PFSK-1 (cell line): Measurements from ENCODE around the gene GGT6.

ENCODE experiments used
- POLR2AphosphoS5 ChIP-seq: IDR thresholded peaks from 2 replicates; pipeline ENCODE4 v1.6.1; 2012; ENCODE audit warnings: low read depth, mild to moderate bottlenecking, control low read depth, low read length, moderate library complexity
- SIN3A ChIP-seq: IDR thresholded peaks from 2 replicates; pipeline ENCODE4 v1.6.1; 2012; ENCODE audit warnings: mild to moderate bottlenecking, low read length, moderate library complexity, borderline replicate concordance; ENCODE audit not compliant: insufficient read depth
- TAF1 ChIP-seq: IDR thresholded peaks from 2 replicates; pipeline ENCODE4 v1.6.1; 2012; ENCODE audit warnings: low read length, control low read depth, borderline replicate concordance; ENCODE audit not compliant: insufficient read depth
- TF ChIP-seq, protein P1 (sequence below), 2 experiments: IDR thresholded peaks; 2 replicates each; pipeline versions ENCODE4 v1.6.1 to v1.8.0; 2011 to 2012; ENCODE audit warnings: low read depth in 2 of 2, low read length in 2 of 2, control low read depth in 1 of 2, inconsistent platforms in 1 of 2, mild to moderate bottlenecking in 1 of 2, moderate library complexity in 1 of 2; ENCODE audit not compliant: insufficient read depth in 1 of 2

DNA sequence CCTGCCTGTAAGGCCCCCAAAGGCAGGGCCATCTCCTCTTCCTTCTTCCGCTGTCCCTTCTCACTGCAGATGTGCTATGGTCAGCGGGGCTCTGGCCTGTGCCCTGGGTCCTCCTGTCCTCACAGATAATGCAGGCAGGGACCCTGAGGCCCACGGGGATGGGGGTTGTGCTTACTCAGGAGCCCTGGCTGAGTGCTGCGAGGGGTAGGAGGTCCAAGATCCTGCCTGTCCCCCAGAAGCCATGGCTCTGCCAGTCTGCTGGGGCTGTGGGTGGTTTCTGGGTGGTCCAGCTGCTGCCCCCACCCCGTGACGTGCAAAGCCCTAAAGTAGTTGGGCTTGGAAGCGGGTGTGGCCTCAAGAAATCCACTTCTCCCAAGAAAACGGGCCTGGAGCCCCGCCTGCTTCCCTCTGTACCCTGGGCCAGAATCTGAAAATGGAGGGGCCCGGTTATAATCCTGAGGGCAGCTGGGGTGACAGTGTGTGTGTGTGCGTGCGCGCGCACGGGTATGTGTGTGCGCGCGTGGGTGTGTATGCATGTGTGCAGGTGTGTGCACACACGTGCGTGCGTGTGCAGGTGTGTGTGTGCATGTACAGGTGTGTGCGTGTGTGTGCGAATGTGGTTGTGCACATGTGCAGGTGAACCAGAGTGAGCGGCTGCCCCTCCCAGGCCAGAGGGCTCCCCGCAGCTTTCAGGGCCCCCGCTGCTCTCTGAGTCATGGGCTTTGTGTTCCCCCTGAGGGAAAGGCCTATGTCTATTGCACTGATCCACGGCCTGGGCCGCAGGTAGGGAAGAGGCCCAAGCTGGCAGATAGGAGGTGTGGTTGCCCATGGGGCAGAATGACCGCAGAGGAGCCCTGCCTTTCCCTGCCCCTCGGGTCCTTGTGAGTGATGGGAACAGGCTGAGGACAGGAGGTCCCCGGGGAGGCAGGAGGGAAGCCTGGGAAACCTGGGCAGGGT lies 47.9 kb downstream of the GGT6 start:
- TF ChIP-seq TAF1 (no peak), POLR2AphosphoS5 (no peak), SIN3A (no peak)
- TF ChIP-seq, protein P1, sequence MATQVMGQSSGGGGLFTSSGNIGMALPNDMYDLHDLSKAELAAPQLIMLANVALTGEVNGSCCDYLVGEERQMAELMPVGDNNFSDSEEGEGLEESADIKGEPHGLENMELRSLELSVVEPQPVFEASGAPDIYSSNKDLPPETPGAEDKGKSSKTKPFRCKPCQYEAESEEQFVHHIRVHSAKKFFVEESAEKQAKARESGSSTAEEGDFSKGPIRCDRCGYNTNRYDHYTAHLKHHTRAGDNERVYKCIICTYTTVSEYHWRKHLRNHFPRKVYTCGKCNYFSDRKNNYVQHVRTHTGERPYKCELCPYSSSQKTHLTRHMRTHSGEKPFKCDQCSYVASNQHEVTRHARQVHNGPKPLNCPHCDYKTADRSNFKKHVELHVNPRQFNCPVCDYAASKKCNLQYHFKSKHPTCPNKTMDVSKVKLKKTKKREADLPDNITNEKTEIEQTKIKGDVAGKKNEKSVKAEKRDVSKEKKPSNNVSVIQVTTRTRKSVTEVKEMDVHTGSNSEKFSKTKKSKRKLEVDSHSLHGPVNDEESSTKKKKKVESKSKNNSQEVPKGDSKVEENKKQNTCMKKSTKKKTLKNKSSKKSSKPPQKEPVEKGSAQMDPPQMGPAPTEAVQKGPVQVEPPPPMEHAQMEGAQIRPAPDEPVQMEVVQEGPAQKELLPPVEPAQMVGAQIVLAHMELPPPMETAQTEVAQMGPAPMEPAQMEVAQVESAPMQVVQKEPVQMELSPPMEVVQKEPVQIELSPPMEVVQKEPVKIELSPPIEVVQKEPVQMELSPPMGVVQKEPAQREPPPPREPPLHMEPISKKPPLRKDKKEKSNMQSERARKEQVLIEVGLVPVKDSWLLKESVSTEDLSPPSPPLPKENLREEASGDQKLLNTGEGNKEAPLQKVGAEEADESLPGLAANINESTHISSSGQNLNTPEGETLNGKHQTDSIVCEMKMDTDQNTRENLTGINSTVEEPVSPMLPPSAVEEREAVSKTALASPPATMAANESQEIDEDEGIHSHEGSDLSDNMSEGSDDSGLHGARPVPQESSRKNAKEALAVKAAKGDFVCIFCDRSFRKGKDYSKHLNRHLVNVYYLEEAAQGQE (IDR thresholded peaks at IDR 0.05; ENCODE audit: insufficient read depth in 1 of 2, low read depth in 2 of 2, low read length in 2 of 2), result no peak
